Subcutaneous adipose tissue (tissue), 4 donors: ENCODE results near the gene GPR162. TPM values are rescaled to one million over a fixed set of nuclear protein-coding genes. Genes with fewer than 3 reads are reported as not detected.

Experiments used
- CTCF ChIP-seq: fragments of 450-650 bp; IDR thresholded peaks from one replicate; pipeline ENCODE4 v1.5.1; 2016; ENCODE audit warnings: low read depth, mild to moderate bottlenecking, control low read depth, antibody characterized with exemption, moderate library complexity
- total RNA-seq, 4 donors: library from RNA; depleted of rRNA; stranded (reverse); fragments of >200 nt; gene quantifications; one replicate each; pipeline ENCODE4 v1.1.0, GENCODE V29; 2016

The GPR162 gene
- total RNA-seq, 4 donors from 2014 or later, result 0.66 to 3.1 (median 2.1) TPM

DNA sequence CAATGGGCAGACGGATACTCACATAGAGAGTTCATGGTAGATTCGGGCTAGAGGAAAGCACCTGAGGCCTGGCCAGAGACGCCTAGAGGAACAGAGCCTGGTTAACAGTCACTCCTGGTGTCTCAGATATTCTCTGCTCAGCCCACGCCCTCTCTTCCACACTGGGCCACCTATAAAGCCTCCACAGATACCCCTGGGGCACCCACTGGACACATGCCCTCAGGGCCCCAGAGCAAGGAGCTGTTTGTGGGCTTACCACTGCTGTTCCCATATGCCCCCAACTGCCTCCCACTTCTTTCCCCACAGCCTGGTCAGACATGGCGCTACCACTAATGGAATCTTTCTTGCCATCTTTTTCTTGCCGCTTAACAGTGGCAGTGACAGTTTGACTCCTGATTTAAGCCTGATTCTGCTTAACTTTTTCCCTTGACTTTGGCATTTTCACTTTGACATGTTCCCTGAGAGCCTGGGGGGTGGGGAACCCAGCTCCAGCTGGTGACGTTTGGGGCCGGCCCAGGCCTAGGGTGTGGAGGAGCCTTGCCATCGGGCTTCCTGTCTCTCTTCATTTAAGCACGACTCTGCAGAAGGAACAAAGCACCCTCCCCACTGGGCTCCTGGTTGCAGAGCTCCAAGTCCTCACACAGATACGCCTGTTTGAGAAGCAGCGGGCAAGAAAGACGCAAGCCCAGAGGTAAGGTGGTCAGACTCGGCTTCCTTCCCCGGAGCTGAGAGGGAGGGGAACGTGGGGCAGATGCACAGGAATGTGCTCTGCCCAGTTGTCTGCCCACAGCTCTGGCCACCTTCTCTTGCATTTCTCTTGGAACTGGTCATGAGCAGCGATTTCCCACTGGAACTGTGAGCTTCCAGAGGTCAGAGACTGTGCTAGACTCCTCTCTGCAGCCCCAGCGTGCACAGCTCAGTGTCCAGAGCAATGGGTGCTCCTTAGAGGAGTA, 32.4 kb upstream of the GPR162 start, which contains the start of gene CD4:
Gene CD4 (plus strand): TSS at position 557 of the 953 bp plus-strand sequence. CDS start 10,611 bp downstream, outside the sequence.
- TF ChIP-seq CTCF, result no peak

DNA sequence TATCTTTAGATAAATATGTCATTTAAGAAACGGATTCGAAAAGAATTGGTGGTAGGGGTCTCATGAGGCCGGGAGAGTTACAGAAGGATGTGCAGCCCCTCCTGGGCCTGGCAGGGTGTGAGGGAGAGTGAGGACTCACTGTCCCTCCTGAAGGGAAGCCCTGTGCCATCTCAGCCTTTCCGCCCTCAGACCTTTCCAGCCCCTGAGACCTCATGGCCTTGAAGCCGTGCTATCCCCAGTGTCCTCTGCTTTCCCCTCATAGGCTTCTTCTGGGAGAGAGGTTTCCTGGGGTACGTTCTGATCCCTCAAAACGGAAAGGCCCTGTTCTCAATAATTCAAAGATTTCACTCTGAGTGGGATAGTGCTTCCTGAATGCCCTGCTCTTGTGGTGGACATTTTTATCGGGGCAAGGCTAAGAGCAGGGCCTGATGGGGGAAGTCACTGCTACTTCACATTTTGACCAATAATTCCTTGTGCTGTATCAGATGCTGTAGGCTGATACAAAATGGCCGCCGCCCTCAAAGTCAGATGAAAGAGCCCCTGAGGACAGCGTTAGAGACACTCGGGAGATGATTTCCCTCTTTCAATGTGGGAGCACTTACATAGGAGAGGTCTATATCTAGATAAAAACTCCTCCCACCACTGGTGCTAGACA, 31.0 kb upstream of the GPR162 start:
- TF ChIP-seq CTCF, result no peak

DNA sequence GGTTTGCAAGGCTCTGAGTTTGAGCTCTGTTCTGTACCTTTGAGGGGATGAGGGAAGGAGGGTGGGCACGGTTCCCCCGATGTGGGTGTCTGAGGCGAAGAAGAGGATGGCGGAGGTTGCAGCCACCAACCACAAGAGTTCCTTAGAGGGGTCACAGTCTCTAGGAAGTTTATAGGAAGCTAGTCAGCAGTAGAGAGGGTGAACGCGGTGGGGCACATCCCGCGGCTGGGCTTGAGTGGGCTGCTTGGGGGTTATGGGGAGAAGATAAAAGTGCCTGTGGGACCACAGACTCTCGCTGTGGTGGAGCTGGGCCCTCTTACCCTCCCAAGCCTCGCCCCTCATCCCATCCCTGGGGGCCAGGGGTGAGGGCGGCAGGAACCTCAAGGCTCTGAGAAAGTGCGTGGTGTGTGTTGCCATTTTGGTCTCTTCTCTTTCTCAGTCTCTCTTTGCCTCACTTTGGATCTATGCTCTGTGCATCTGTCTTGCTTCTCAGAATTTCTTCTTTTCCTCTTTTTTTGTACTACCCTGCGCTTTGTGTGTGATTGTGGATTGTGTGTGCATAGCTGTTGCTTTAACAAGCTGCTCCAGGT, 29.6 kb upstream of the GPR162 start:
- no peak for TF ChIP-seq CTCF

DNA sequence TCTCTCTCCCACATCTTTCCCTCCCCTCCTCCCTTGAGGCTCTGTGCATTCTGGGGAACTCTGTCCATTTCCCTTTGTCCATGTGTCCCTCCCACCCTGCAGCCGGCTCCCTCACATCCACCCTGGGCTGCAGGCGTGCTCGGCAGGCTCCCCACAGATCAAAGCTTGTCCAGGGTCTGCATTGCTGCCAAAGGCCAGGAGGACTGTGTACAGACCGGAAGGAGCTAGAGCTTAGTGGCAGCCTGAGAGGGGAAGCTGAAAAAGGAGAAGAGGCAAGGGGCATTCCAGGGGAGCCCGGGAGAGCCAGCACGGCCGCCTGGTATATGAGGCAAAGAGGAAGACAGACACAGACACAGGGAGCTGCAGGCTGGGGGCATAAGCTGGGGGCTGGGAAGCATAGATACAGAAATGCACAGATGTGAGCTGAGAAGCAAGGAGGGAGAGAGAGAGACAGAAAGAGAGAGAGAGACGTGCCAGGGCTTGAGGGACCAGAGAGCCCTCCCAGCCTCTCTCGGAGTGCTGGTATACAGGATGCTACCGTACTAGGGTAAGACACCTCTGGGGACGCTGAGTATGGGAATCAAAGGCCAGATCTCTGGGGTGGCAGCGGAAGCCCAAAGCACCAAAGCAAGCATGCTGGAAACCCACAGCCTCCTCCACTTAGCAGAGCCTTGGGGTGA, 29.0 kb upstream of the GPR162 start:
- TF ChIP-seq CTCF, result no peak

- TF ChIP-seq CTCF, result no peak
Measured at GRCh38 chr12:6795088-6795487, 26.5 kb upstream of the GPR162 start.

DNA sequence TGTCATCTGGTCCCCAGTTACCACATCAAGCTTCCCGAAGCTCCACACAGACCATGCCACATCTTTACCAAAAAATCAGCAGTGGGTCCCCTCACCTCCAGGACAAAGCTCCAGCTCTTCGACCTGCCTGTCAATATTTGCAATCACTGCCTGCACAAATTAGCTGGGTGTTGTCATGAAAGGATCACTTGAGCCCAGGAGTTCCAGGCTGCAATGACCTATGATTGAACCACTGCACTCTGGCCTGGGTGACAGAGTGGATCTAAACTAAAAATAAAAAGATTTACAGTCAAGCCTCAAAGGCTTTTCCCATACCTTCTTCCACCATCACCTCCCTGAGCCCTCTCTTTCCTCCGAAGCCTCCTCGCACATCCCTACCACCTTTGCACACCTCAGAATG, 25.0 kb upstream of the GPR162 start:
- no peak for TF ChIP-seq CTCF

DNA sequence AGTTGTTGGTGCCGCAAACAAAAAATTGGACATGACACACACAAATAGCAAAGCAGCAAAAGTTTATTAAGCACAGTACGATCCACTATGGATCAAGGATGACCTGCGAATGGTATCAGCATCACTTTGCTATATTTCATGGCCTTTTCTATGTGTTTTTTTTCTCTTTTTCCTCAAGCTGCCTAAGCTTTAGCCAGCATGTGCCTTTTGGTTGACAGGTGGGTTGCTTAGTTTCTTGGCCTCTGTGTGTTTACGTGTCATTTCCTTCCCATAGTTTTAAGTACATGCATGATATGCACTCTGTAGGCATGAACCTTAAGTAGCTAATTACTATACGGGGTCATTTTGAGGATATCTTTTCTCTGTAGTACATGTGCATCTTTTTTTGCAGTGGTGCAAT, 22.5 kb upstream of the GPR162 start:
- no peak for TF ChIP-seq CTCF
